GM19455 (cell line): ENCODE results near the gene KRT71.

Experiments used
- ATAC-seq: cut with Tn5 transposase; IDR thresholded peaks from one replicate; pipeline ENCODE4 v1.9.1; 2021; ENCODE audit not compliant: unreplicated experiment

The KRT71 gene

GRCh38 chr12:52539821-52540173 is 13.1 kb downstream of the KRT71 start:
- ATAC-seq = no peak

GRCh38 chr12:52539083-52539820 is 13.7 kb downstream of the KRT71 start:
- no peak for ATAC-seq

GRCh38 chr12:52537101-52537500 is 15.8 kb downstream of the KRT71 start:
- no peak for ATAC-seq

- ATAC-seq = no peak
Measured at GRCh38 chr12:52535574-52535973, 17.4 kb downstream of the KRT71 start.

GRCh38 chr12:52534482-52534881 is 18.5 kb downstream of the KRT71 start:
- no peak for ATAC-seq

GRCh38 chr12:52533686-52534470 is 19.1 kb downstream of the KRT71 start:
- no peak for ATAC-seq

GRCh38 chr12:52532636-52533035 is 20.3 kb downstream of the KRT71 start:
- no peak for ATAC-seq

- no peak for ATAC-seq
Measured at GRCh38 chr12:52531566-52532300, 21.2 kb downstream of the KRT71 start.

GRCh38 chr12:52530905-52531304 is 22.0 kb downstream of the KRT71 start:
- no peak for ATAC-seq

GRCh38 chr12:52530366-52530765 is 22.6 kb downstream of the KRT71 start:
- no peak for ATAC-seq

- no peak for ATAC-seq
Measured at GRCh38 chr12:52529846-52530245, 23.1 kb downstream of the KRT71 start.

GRCh38 chr12:52529417-52529816 is 23.5 kb downstream of the KRT71 start:
- ATAC-seq = no peak

GRCh38 chr12:52528641-52529143 is 24.3 kb downstream of the KRT71 start:
- no peak for ATAC-seq

GRCh38 chr12:52527121-52527800 is 25.7 kb downstream of the KRT71 start:
- no peak for ATAC-seq

GRCh38 chr12:52526511-52526951 is 26.4 kb downstream of the KRT71 start:
- ATAC-seq = no peak

- no peak for ATAC-seq
Measured at GRCh38 chr12:52525661-52526499, 27.1 kb downstream of the KRT71 start.

- ATAC-seq = no peak
Measured at GRCh38 chr12:52524898-52525591, 27.9 kb downstream of the KRT71 start.

- no peak for ATAC-seq
Measured at GRCh38 chr12:52524241-52524897, 28.6 kb downstream of the KRT71 start.

- no peak for ATAC-seq
Measured at GRCh38 chr12:52523824-52524223, 29.1 kb downstream of the KRT71 start.
